ENCODE data around the gene TENT5C.

TENT5C gene

DNA sequence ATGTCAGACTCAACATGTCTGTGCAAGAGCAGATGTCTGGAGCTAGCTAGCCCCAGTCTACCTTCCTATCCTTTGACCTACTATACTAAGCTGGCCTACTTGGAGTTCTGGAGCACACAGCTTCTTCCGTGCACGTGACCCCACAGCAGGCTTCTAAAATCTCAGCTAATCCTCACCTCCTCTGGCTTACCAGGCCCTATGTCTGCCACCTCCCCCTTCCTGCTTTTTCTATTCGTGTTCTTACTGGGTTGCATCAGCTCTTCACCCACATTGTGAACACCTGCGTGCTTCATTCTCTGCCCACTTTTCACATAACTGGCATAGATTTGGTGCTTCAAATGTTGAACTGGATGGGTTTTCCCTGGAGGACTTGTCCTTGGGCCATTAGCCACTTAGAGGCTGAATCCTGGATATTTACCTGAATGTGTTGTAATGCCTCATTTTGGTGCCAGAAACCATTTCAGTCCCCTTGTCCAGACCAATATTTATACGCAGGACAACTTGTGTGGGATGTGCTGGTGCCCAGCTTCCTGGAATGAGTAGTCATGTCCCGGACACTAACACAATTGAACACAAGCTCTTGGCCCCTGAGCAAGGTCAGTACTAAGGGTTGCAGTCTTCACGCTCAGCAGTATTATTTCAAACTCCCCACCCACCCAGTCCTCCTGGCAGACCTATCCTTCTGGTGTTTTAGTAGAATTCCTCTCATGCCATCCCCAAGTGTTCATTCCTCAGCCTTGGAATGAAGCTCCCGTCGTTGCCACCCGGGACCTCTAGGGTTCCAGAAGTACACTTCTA, 24.0 kb downstream of the TENT5C start:
- no peak for DNase-seq (ENCODE audit: extremely low spot score)
- CTCF ChIA-PET = interaction anchor here (1.3 to 1.9 kb wide), 3 partner anchors 9 to 36 kb away, joined by 3 to 6 read pairs (median 4); no protein-coding TSS in a partner anchor
- POLR2A ChIA-PET = no interaction called here
- TF ChIP-seq, protein P1, sequence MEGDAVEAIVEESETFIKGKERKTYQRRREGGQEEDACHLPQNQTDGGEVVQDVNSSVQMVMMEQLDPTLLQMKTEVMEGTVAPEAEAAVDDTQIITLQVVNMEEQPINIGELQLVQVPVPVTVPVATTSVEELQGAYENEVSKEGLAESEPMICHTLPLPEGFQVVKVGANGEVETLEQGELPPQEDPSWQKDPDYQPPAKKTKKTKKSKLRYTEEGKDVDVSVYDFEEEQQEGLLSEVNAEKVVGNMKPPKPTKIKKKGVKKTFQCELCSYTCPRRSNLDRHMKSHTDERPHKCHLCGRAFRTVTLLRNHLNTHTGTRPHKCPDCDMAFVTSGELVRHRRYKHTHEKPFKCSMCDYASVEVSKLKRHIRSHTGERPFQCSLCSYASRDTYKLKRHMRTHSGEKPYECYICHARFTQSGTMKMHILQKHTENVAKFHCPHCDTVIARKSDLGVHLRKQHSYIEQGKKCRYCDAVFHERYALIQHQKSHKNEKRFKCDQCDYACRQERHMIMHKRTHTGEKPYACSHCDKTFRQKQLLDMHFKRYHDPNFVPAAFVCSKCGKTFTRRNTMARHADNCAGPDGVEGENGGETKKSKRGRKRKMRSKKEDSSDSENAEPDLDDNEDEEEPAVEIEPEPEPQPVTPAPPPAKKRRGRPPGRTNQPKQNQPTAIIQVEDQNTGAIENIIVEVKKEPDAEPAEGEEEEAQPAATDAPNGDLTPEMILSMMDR (IDR thresholded peaks at IDR 0.05; ENCODE audit: control extremely low read depth, extremely low read depth, low read depth, missing control alignments) = no peak

DNA sequence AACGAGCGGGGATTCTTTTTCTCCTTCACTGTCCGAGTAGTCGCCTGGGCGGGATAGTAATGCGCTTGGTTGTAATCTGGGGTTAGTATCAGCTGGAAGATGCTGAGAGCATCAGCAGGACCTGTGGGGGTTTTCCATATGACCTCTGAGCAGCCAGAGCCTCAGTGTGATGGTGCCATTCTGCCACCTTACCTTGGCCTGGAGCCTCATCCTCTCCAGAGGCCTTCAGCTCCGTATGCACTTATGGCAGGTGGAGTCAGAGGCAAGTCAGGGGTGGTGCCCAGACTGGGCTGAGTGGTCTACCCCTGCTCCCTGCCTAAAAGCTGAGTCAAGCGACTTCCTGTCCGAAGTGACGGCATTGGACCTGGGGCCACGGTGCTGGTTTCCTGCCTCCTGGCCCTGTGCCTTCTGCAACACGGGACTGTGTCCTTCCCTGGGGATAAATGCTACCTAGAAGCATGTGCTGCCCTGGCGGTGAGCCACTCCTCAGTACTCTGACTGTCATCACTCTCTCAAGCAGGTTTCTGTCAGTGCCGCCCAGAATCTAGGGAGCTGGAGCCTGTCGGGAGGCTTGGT, 24.7 kb downstream of the TENT5C start:
- CTCF ChIA-PET = interaction anchor here (1.6 to 1.9 kb wide), 2 partner anchors 9 to 14 kb away, joined by 4 to 6 read pairs; no protein-coding TSS in a partner anchor
- POLR2A ChIA-PET = no interaction called here
- no peak for DNase-seq (ENCODE audit: extremely low spot score)
- TF ChIP-seq, protein P1 (IDR thresholded peaks at IDR 0.05; ENCODE audit: control extremely low read depth, extremely low read depth, low read depth, missing control alignments) = no peak

DNA sequence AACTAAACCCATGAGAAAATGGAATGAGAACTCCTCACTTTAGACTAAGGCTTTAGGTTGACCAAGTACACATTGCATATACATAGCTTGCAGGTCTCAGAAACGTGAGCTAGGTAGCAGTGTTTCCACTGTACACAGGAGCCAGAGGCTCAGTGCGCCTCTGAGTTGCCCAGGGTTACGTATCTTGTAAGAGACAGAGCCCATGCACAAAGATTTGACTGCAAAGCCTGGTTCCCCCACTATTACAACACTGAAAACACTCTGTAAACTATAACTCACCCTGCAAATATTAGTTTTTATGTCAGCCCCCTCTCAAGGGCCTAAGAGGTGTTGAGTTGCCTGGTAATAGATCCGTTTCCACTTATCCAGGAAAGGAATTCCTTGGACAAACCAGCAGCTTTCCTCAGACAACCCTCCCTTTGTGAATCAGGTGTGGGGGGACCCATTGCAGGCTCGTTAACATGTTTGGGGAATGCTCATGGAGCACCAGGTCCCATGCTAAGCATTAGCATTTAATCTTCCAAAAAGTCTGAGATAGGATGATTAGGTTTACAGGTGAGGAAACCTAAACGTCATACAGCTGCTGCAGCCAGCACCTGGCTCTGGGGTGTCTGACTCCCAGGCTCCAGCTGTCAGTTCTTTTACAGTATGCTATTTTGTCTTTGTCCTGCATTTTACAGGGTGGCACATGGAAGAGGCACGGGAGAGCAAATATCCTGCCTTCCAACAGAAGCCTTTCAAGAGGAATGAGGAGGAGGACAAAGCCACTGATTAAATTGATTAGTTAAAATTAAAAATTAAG, 25.7 kb downstream of the TENT5C start:
- ChIA-PET CTCF (no interaction called here), POLR2A (no interaction called here)
- DNase-seq (ENCODE audit: extremely low spot score) = no peak
- TF ChIP-seq, protein P1 (IDR thresholded peaks at IDR 0.05; ENCODE audit: control extremely low read depth, extremely low read depth, low read depth, missing control alignments) = no peak

DNA sequence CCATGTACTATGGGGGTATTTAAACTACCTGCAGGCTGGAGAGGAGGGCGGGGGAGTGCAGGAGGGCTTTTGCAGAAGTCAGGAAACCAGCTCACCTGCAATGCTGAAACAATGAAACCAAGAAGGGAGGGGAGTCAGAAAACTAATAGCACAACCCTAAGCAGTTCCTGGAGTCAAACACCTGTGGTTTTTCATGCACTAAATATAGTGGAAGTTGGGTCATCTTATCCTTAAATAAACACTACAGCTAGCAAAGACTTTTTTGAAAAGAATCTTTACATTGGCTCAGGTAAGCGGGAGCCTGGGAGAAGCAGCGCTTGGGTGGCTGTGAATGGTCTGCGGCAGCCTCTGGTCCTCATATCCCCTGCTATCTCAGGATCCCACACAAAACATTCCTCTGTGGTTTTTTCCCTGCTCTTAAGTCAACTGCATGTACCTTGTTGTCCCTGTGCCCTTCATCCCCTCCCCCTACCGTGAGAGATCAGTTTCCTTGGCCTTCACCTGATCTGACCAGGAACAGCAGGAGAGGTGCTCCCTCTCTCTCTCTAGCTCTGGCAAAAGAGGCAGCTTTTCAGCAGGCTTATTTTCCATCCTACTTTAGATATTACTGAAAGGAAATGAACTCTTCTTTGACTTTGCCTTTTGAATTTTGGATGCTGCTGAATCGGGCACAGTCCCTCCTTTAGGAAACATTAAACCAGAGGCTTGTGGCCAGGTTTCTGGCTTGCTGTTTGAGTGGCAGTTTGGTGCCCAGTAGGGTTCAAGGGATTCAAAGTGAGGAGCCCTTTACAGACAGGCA, 26.6 kb downstream of the TENT5C start:
- DNase-seq (ENCODE audit: extremely low spot score) = no peak
- ChIA-PET POLR2A (no interaction called here), CTCF (interaction anchor here (1.1 kb wide), 1 partner anchor 98 kb away, joined by 6 read pairs; no protein-coding TSS in a partner anchor)
- TF ChIP-seq, protein P1 (IDR thresholded peaks at IDR 0.05; ENCODE audit: control extremely low read depth, extremely low read depth, low read depth, missing control alignments) = no peak

DNA sequence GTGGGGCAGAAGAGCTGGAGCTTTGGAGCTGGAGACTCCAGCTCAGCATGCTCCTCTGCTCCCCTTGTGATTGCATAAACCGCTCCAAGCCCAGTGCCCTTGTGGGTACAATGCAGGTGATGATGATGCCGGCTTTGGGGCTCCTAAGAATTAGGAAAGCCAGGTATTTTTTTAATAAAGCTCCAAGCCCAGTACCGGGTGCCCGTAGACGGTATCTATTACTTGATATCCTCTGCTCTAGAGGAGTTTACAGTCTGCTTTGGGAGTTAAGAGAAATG, 27.2 kb downstream of the TENT5C start:
- TF ChIP-seq, protein P1 (IDR thresholded peaks at IDR 0.05; ENCODE audit: control extremely low read depth, extremely low read depth, low read depth, missing control alignments) = no peak
- no peak for DNase-seq (ENCODE audit: extremely low spot score)
- ChIA-PET POLR2A (interaction anchor here (0.6 kb wide), 1 partner anchor 38 kb away, joined by 5 read pairs; no protein-coding TSS in a partner anchor), CTCF (interaction anchor here (1.1 kb wide), 1 partner anchor 98 kb away, joined by 6 read pairs; no protein-coding TSS in a partner anchor)

Data from GM10248 (cell line).